DOHH2 (cell line): ENCODE results near the gene RC3H1.
"Not testable (repeated sequence)": the region's sequence is repeated elsewhere in the genome, so short reads cannot be mapped to it uniquely, and the experiment has no call there.

ENCODE experiments used
- H3F3A ChIP-seq: fragments of 200-600 bp; sonication (generic), shearing (Covaris generic); 2 replicates; pipeline ENCODE4 v1.6.0; 2016; ENCODE audit warnings: antibody characterized with exemption, mild to moderate bottlenecking; ENCODE audit not compliant: control insufficient read depth, insufficient read depth
- H3K27ac ChIP-seq: fragments of 200-600 bp; sonication (generic); 2 replicates; pipeline ENCODE4 v1.5.1; 2014; ENCODE audit warnings: low read depth, mild to moderate bottlenecking, low read length, moderate library complexity
- H3K27me3 ChIP-seq: fragments of 200-600 bp; sonication (generic); 2 replicates; pipeline ENCODE4 v1.6.1; 2014; ENCODE audit warnings: mild to moderate bottlenecking, low read length, mixed read lengths; ENCODE audit not compliant: control insufficient read depth
- H3K36me3 ChIP-seq: fragments of 200-600 bp; sonication (generic); 2 replicates; pipeline ENCODE4 v1.6.1; 2014; ENCODE audit warnings: mild to moderate bottlenecking, low read length, moderate library complexity, mixed read lengths; ENCODE audit not compliant: control insufficient read depth
- H3K4me1 ChIP-seq: fragments of 200-600 bp; sonication (generic); 2 replicates; pipeline ENCODE4 v1.6.1; 2014; ENCODE audit warnings: mild to moderate bottlenecking, low read length, mixed read lengths; ENCODE audit not compliant: control insufficient read depth
- H3K4me2 ChIP-seq: fragments of 200-600 bp; sonication (generic); 2 replicates; pipeline ENCODE4 v1.6.0; 2014; ENCODE audit warnings: mild to moderate bottlenecking, low read length, moderate library complexity
- H3K4me3 ChIP-seq: fragments of 200-600 bp; sonication (generic); 2 replicates; pipeline ENCODE4 v1.5.1; 2014; ENCODE audit warnings: mild to moderate bottlenecking, low read length, mixed read lengths
- H3K79me2 ChIP-seq: fragments of 200-600 bp; sonication (generic); 2 replicates; pipeline ENCODE4 v1.6.1; 2014; ENCODE audit warnings: mild to moderate bottlenecking, low read length, mixed read lengths; ENCODE audit not compliant: control insufficient read depth
- H3K9me2 ChIP-seq: fragments of 200-600 bp; sonication (generic); replicated peaks from 2 replicates; pipeline ENCODE4 v1.6.1; 2014; ENCODE audit warnings: mild to moderate bottlenecking, low read length, mixed read lengths; ENCODE audit not compliant: control insufficient read depth
- H3K9me3 ChIP-seq: fragments of 200-600 bp; sonication (generic); 2 replicates; pipeline ENCODE4 v1.6.1; 2014; ENCODE audit warnings: antibody characterized with exemption, low read length, mixed read lengths; ENCODE audit not compliant: control insufficient read depth, insufficient read depth
- H4K20me1 ChIP-seq: fragments of 200-600 bp; sonication (generic); 2 replicates; pipeline ENCODE4 v1.6.0; 2014; ENCODE audit warnings: low read depth, mild to moderate bottlenecking, antibody characterized with exemption, low read length, moderate library complexity; ENCODE audit not compliant: control insufficient read depth, insufficient read depth
- EZH2phosphoT487 ChIP-seq: fragments of 200-600 bp; sonication (generic); IDR thresholded peaks from 2 replicates; pipeline ENCODE4 v1.6.1; 2017; ENCODE audit warnings: borderline replicate concordance, mild to moderate bottlenecking, antibody characterized with exemption, low read length, moderate library complexity, mixed read lengths
- TF ChIP-seq, protein P1 (sequence below): fragments of 200-600 bp; sonication (generic); IDR thresholded peaks from one replicate; pipeline ENCODE4 v1.5.1; 2014; ENCODE audit warnings: antibody characterized with exemption, mild to moderate bottlenecking, low read depth, low read length; ENCODE audit not compliant: poor library complexity, severe bottlenecking

Gene RC3H1

GRCh38 chr1:173948594-173948993 lies 73.6 kb downstream of the RC3H1 start:
- Histone ChIP-seq H3K79me2 (no peaks in the 10 kb centered on the region), H3K4me3 (no peak overlapping the region), H3K9me3 (no peaks in the 10 kb centered on the region), H3K4me1 (no peaks in the 10 kb centered on the region), H3K9me2 (no peaks in the 10 kb centered on the region), H3K27me3 (no peaks in the 10 kb centered on the region), H3F3A (no peaks in the 10 kb centered on the region), H3K36me3 (peaks cover 79% of the 10 kb centered on the region), H3K27ac (no peak overlapping the region), H4K20me1 (no peaks in the 10 kb centered on the region), H3K4me2 (no peak overlapping the region)
- TF ChIP-seq EZH2phosphoT487: no peak

GRCh38 chr1:173946380-173946921 lies 75.7 kb downstream of the RC3H1 start:
- no peaks in the 10 kb centered on the region for H3K9me3 ChIP-seq
- H3F3A ChIP-seq: no peaks in the 10 kb centered on the region
- no peaks in the 10 kb centered on the region for H4K20me1 ChIP-seq
- H3K36me3 ChIP-seq: peaks cover 73% of the 10 kb centered on the region
- no peaks in the 10 kb centered on the region for H3K79me2 ChIP-seq
- H3K27me3 ChIP-seq: no peaks in the 10 kb centered on the region
- H3K4me1 ChIP-seq: no peaks in the 10 kb centered on the region
- H3K27ac ChIP-seq: no peak overlapping the region
- H3K4me3 ChIP-seq: no peak overlapping the region
- no peaks in the 10 kb centered on the region for H3K9me2 ChIP-seq
- no peak overlapping the region for H3K4me2 ChIP-seq
- no peak for TF ChIP-seq EZH2phosphoT487
- TF ChIP-seq, protein P1, sequence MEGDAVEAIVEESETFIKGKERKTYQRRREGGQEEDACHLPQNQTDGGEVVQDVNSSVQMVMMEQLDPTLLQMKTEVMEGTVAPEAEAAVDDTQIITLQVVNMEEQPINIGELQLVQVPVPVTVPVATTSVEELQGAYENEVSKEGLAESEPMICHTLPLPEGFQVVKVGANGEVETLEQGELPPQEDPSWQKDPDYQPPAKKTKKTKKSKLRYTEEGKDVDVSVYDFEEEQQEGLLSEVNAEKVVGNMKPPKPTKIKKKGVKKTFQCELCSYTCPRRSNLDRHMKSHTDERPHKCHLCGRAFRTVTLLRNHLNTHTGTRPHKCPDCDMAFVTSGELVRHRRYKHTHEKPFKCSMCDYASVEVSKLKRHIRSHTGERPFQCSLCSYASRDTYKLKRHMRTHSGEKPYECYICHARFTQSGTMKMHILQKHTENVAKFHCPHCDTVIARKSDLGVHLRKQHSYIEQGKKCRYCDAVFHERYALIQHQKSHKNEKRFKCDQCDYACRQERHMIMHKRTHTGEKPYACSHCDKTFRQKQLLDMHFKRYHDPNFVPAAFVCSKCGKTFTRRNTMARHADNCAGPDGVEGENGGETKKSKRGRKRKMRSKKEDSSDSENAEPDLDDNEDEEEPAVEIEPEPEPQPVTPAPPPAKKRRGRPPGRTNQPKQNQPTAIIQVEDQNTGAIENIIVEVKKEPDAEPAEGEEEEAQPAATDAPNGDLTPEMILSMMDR: no peak

DNA sequence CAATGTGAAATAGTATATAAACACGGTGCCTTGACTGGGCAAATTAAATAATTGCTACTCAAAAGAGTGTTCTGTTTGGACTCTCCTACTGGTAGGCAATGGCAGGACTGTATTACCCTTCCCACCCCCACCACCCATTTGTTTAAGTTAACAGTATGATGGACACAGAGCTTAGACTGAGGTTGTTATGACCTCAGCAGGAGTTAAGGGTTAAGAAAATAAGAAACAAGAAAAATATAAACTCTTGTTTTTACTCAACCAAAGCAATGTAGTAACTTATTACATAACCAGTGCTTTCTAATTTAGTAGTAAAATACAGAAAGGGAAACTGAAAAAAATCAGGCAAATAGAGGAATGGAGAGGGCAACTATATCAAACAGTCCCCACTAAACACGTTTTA lies 85.1 kb downstream of the RC3H1 start:
- Histone ChIP-seq H3K4me3 (no peak overlapping the region), H4K20me1 (no peaks in the 10 kb centered on the region), H3K4me2 (no peak overlapping the region), H3K27me3 (no peaks in the 10 kb centered on the region), H3K79me2 (no peaks in the 10 kb centered on the region), H3K9me2 (no peaks in the 10 kb centered on the region), H3K9me3 (no peaks in the 10 kb centered on the region), H3F3A (no peaks in the 10 kb centered on the region), H3K27ac (no peak overlapping the region), H3K4me1 (no peaks in the 10 kb centered on the region), H3K36me3 (peaks cover 66% of the 10 kb centered on the region)
- TF ChIP-seq EZH2phosphoT487: no peak
- TF ChIP-seq, protein P1: no peak

DNA sequence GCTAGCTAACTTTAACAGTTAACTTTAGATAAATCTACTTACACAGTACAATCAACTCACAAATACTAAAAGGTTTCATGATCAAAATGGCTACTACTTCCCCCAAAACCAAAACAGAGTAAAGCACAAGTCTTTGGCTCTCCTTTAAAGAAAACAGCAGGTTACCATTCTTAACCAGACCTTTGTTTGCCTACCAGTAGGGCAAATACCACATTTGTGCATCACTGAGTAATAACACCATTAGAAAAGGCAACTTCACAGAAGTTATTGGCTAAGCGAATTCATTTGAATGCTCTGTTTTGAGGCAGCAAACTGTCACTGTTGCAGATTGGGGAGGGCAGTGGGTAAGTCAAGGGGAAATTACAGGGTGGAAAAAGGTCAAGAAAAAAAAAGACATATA lies 87.7 kb downstream of the RC3H1 start:
- H3K4me1 ChIP-seq: no peaks in the 10 kb centered on the region
- H3K9me2 ChIP-seq: no peaks in the 10 kb centered on the region
- H3K79me2 ChIP-seq: no peaks in the 10 kb centered on the region
- no peaks in the 10 kb centered on the region for H3K27me3 ChIP-seq
- H3K4me3 ChIP-seq: no peak overlapping the region
- peaks cover 46% of the 10 kb centered on the region for H3K36me3 ChIP-seq
- no peak overlapping the region for H3K27ac ChIP-seq
- 0 out of 2 replicates have a peak, but pooled peaks cover 4% of the 10 kb centered on the region for H3F3A ChIP-seq
- no peak for TF ChIP-seq EZH2phosphoT487
- TF ChIP-seq, protein P1: no peak
- H3K9me3 ChIP-seq: no peaks in the 10 kb centered on the region
- H4K20me1 ChIP-seq: no peaks in the 10 kb centered on the region
- H3K4me2 ChIP-seq: no peak overlapping the region

GRCh38 chr1:173930541-173930940 lies 91.6 kb downstream of the RC3H1 start:
- not testable (repeated sequence) for H3K9me2 ChIP-seq, H4K20me1 ChIP-seq, H3K27ac ChIP-seq, H3K79me2 ChIP-seq, H3K4me2 ChIP-seq, H3K27me3 ChIP-seq, H3K4me3 ChIP-seq, H3F3A ChIP-seq, H3K4me1 ChIP-seq, H3K9me3 ChIP-seq
- H3K36me3 ChIP-seq: peaks cover 15% of the 10 kb centered on the region
